GM20000 (cell line): ENCODE measurements around the gene PLCXD3.

ENCODE experiments used
- DNase-seq: peaks from one replicate; pipeline ENCODE4 v3.0.0; 2012; ENCODE audit warnings: low spot score
- CTCF ChIP-seq: IDR thresholded peaks from 2 replicates; pipeline ENCODE4 v1.5.1; 2012; ENCODE audit warnings: mild to moderate bottlenecking, control low read depth; ENCODE audit errors: extremely low read depth, missing control alignments

The PLCXD3 gene

GRCh38 chr5:41309275-41309674 lies 201.1 kb downstream of the PLCXD3 start:
- no peak for DNase-seq
- no peak for TF ChIP-seq CTCF

- DNase-seq, result no peak
- no peak for TF ChIP-seq CTCF
Measured at GRCh38 chr5:41306005-41306404, 204.4 kb downstream of the PLCXD3 start.

- no peak for DNase-seq
- TF ChIP-seq CTCF, result no peak
Measured at GRCh38 chr5:41305056-41305455, 205.3 kb downstream of the PLCXD3 start.

- TF ChIP-seq CTCF, result no peak
- no peak for DNase-seq
Measured at GRCh38 chr5:41296066-41296465, 214.3 kb downstream of the PLCXD3 start.

GRCh38 chr5:41291323-41291722 lies 219.1 kb downstream of the PLCXD3 start:
- TF ChIP-seq CTCF, result no peak
- DNase-seq, result no peak

- no peak for TF ChIP-seq CTCF
- DNase-seq, result no peak
Measured at GRCh38 chr5:41290810-41291209, 219.6 kb downstream of the PLCXD3 start.

- no peak for TF ChIP-seq CTCF
- no peak for DNase-seq
Measured at GRCh38 chr5:41289970-41290464, 220.4 kb downstream of the PLCXD3 start.
